ENCODE results near the gene GCAT. TPM values are rescaled to one million over a fixed set of nuclear protein-coding genes. Genes with fewer than 3 reads are reported as not detected.

GCAT gene
- total and polyA plus RNA-seq, 2 of the 13 experiments (the other 11 are each of a cell fraction or from before 2014, with no cell fraction given), result 28.0 to 50.3 TPM

GRCh38 chr22:37802310-37803194 lies 5.2 kb upstream of the GCAT start (continued):
- TF ChIP-seq, protein P1, sequence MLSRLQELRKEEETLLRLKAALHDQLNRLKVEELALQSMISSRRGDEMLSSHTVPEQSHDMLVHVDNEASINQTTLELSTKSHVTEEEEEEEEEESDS (CRISPR knock-in tag; IDR thresholded peaks at IDR 0.05; ENCODE audit: borderline replicate concordance), result 0 out of 2 replicates have a peak, but pooled peaks have one; percentile 17
- TF ChIP-seq HOXA3 (CRISPR knock-in tag; IDR thresholded peaks at IDR 0.05) (peak; percentile 37; the same call in 1 of the 2 replicates), ZNF878 (CRISPR knock-in tag; IDR thresholded peaks at IDR 0.05) (0 out of 2 replicates have a peak, but pooled peaks have one; percentile 12), ZNF749 (CRISPR knock-in tag; IDR thresholded peaks at IDR 0.05; ENCODE audit: borderline replicate concordance) (no peak), UBTF (CRISPR knock-in tag; IDR thresholded peaks at IDR 0.05) (peak; percentile 58; the same call in 1 of the 2 replicates), SALL1 (CRISPR knock-in tag; IDR thresholded peaks at IDR 0.05) (peak; percentile 34; the same call in 1 of the 2 replicates), TAF1 (CRISPR knock-in tag; IDR thresholded peaks at IDR 0.05) (peak; percentile 66), ZNF816 (CRISPR knock-in tag; IDR thresholded peaks at IDR 0.05; ENCODE audit: borderline replicate concordance) (no peak), SRY (CRISPR knock-in tag; IDR thresholded peaks at IDR 0.05) (0 out of 2 replicates have a peak, but pooled peaks have one; percentile 25), NCOA5 (CRISPR knock-in tag; IDR thresholded peaks at IDR 0.05) (no peak), ZNF281 (CRISPR knock-in tag; IDR thresholded peaks at IDR 0.05; ENCODE audit: borderline replicate concordance) (0 out of 2 replicates have a peak, but pooled peaks have one; percentile 40), STAG1 (CRISPR knock-in tag; IDR thresholded peaks at IDR 0.05) (0 out of 2 replicates have a peak, but pooled peaks have one; percentile 1), ZNF792 (CRISPR knock-in tag; IDR thresholded peaks at IDR 0.05) (no peak), MBNL3 (CRISPR knock-in tag; conservative IDR thresholded peaks at IDR 0.05) (no peak), NR2F6 (IDR thresholded peaks at IDR 0.05) (no peak), NR2F6 (CRISPR knock-in tag; IDR thresholded peaks at IDR 0.05) (no peak; the same call in 1 of the 2 replicates), PBX3 (CRISPR knock-in tag; IDR thresholded peaks at IDR 0.05; ENCODE audit: borderline replicate concordance) (no peak), ZZZ3 (CRISPR knock-in tag; IDR thresholded peaks at IDR 0.05; ENCODE audit: borderline replicate concordance) (no peak), ETV5 (CRISPR knock-in tag; IDR thresholded peaks at IDR 0.05; ENCODE audit: borderline replicate concordance) (no peak; the same call in 1 of the 2 replicates), ZSCAN12 (CRISPR knock-in tag; IDR thresholded peaks at IDR 0.05) (no peak), ZNF232 (CRISPR knock-in tag; IDR thresholded peaks at IDR 0.05; ENCODE audit: borderline replicate concordance) (no peak)
- TF ChIP-seq, protein P2, sequence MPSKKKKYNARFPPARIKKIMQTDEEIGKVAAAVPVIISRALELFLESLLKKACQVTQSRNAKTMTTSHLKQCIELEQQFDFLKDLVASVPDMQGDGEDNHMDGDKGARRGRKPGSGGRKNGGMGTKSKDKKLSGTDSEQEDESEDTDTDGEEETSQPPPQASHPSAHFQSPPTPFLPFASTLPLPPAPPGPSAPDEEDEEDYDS (CRISPR knock-in tag; IDR thresholded peaks at IDR 0.05), result 0 out of 2 replicates have a peak, but pooled peaks have one; percentile 14
